ENCODE results near the gene PDCD1LG2. TPM values are rescaled to one million over a fixed set of nuclear protein-coding genes. Genes with fewer than 3 reads are reported as not detected.

The PDCD1LG2 gene
- total and polyA plus RNA-seq, 12 donors: 0.51 to 8.6 (median 1.3) TPM

GRCh38 chr9:5479994-5480694 is 30.2 kb upstream of the PDCD1LG2 start:
- TF ChIP-seq, protein P1, sequence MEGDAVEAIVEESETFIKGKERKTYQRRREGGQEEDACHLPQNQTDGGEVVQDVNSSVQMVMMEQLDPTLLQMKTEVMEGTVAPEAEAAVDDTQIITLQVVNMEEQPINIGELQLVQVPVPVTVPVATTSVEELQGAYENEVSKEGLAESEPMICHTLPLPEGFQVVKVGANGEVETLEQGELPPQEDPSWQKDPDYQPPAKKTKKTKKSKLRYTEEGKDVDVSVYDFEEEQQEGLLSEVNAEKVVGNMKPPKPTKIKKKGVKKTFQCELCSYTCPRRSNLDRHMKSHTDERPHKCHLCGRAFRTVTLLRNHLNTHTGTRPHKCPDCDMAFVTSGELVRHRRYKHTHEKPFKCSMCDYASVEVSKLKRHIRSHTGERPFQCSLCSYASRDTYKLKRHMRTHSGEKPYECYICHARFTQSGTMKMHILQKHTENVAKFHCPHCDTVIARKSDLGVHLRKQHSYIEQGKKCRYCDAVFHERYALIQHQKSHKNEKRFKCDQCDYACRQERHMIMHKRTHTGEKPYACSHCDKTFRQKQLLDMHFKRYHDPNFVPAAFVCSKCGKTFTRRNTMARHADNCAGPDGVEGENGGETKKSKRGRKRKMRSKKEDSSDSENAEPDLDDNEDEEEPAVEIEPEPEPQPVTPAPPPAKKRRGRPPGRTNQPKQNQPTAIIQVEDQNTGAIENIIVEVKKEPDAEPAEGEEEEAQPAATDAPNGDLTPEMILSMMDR (IDR thresholded peaks at IDR 0.05): no peak
- Histone ChIP-seq H3K9me3 (no peaks in the 10 kb centered on the region), H3K4me3 (no peak overlapping the region), H3K4me1 (no peaks in the 10 kb centered on the region), H3K27ac (no peak overlapping the region), H3K36me3 (no peaks in the 10 kb centered on the region), H3K27me3 (no peaks in the 10 kb centered on the region)
- ATAC-seq (no peak), DNase-seq (no peak)
- WGBS, 2 donors: 85 to 89% methylated on average over 3 of the region's 3 CpGs
- intact Hi-C loops (cut with DNase I): no loop called here

DNA sequence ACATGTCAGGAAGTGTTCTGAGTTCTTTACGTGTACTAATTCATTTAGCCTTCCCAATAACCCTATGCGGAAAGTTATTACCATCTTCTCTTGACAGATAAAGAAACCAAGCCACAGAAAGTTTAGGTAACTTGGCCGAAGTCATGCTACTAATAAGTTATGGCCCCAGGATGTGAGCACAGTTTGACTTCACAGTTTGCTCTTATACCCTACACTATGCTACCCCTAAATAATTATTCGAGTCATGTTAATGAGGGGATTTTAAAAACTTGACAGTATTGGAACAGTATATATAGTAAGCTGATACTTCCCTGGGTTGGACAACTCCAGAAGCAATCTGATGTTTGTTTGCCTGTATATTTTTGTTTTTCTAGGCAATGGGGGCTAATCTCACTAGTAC is 29.4 kb upstream of the PDCD1LG2 start:
- H3K4me3 ChIP-seq: no peak overlapping the region
- TF ChIP-seq, protein P1 (IDR thresholded peaks at IDR 0.05): no peak
- no peaks in the 10 kb centered on the region for H3K27me3 ChIP-seq
- ATAC-seq (no peak), DNase-seq (no peak)
- WGBS, 2 donors: 96 to 98% methylated on average over 4 of the region's 4 CpGs
- H3K27ac ChIP-seq: no peak overlapping the region
- H3K36me3 ChIP-seq: no peaks in the 10 kb centered on the region
- H3K9me3 ChIP-seq: no peaks in the 10 kb centered on the region
- no peaks in the 10 kb centered on the region for H3K4me1 ChIP-seq
- intact Hi-C loops (cut with DNase I): no loop called here

DNA sequence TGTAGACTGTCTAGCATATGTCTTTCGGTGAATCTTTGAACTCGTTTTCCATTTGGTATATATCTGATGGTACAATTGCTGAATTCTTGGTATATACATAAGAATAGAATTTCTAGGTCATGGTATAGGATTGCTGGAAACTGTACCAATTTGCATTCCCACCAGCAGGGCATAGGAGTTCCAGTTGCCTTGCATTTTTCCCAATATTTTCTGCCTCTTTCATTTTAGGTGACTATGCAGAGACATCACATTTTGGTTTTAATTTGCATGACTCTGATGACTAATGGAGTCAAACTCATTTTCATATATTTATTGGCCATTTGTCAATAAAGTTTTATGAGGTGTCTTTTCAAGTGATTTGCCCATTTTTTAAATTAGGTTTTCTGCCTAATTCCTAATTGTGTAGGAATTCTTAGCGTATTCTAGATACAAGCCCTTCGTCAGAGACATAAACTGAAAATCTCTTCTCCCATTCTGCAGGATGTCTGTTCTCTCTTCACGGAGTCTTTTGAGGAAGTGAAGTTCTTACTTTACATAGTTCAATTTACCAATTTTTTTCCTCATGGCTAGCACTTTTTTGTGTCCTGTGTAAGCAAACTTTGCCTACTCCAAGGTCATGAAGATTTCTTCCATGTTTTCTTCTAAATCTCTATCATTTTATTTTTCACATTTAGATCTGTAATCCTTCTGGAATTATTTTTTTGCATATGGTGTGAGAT is 28.9 kb upstream of the PDCD1LG2 start:
- no peak overlapping the region for H3K27ac ChIP-seq
- WGBS, 2 donors: 89 to 92% methylated on average over 5 of the region's 5 CpGs
- H3K36me3 ChIP-seq: no peaks in the 10 kb centered on the region
- no peak overlapping the region for H3K4me3 ChIP-seq
- DNase-seq (no peak), ATAC-seq (no peak)
- TF ChIP-seq, protein P1 (IDR thresholded peaks at IDR 0.05): no peak
- no peaks in the 10 kb centered on the region for H3K9me3 ChIP-seq
- intact Hi-C loops (cut with DNase I): no loop called here
- H3K27me3 ChIP-seq: no peaks in the 10 kb centered on the region
- H3K4me1 ChIP-seq: no peaks in the 10 kb centered on the region

GRCh38 chr9:5482194-5482593 is 28.1 kb upstream of the PDCD1LG2 start:
- 85 to 88% methylated on average over 8 of the region's 8 CpGs for WGBS, 2 donors
- ATAC-seq: no peak
- Histone ChIP-seq H3K27ac (no peak overlapping the region), H3K9me3 (no peaks in the 10 kb centered on the region), H3K36me3 (no peaks in the 10 kb centered on the region), H3K4me3 (no peak overlapping the region), H3K27me3 (no peaks in the 10 kb centered on the region), H3K4me1 (no peaks in the 10 kb centered on the region)
- intact Hi-C loops (cut with DNase I): no loop called here
- DNase-seq: no peak
- TF ChIP-seq, protein P1 (IDR thresholded peaks at IDR 0.05): no peak

All from heart right ventricle (tissue), 16 donors.